HepG2 (cell line): ENCODE data around the gene PDZD7. TPM values are rescaled to one million over a fixed set of nuclear protein-coding genes. Genes with fewer than 3 reads are reported as not detected.

Experiments
- ATAC-seq: fragments of 200-7000 bp; cut with Tn5 transposase; 3 replicates; pipeline ENCODE4 v1.9.1; 2020; ENCODE audit warnings: mild to moderate bottlenecking, moderate library complexity
- BruUV-seq: library from RNA; stranded (reverse); fragments of 400-500 nt; replicated peaks from 2 replicates; lab custom pipeline; 2021; lab: Mats Ljungman, UMichigan
- CTCF ChIA-PET: fragments of 300-600 bp; formaldehyde crosslinking; extraction: SDS; loops from one replicate; lab custom pipeline; 2021; ENCODE audit warnings: low total read pairs, inconsistent platforms, low intra/inter-chr PET ratio; lab: Yijun Ruan, JAX
- POLR2A ChIA-PET: fragments of 350-600 bp; sonication (Branson Sonifier 250); formaldehyde crosslinking; loops from one replicate; lab custom pipeline; 2020; ENCODE audit warnings: antibody characterized with exemption, inconsistent platforms; lab: Yijun Ruan, JAX
- DNase-seq: peaks from one replicate; pipeline ENCODE4 v3.0.0-alpha.2; 2015; ENCODE audit warnings: low spot score
- FAIRE-seq: peaks from 3 replicates; lab custom pipeline; 2011; peaks lifted over from hg19 to GRCh38; lab: Jason Lieb, UNC
- H2AFZ ChIP-seq: one replicate; pipeline ENCODE4 v1.6.1; 2011; ENCODE audit warnings: low read length, inconsistent platforms
- H3K27ac ChIP-seq: fragments of 300-600 bp; 3 replicates; pipeline ENCODE4 v1.8.0; 2011; ENCODE audit warnings: mixed run types, mild to moderate bottlenecking, mixed read lengths, low read length, inconsistent platforms; ENCODE audit not compliant: insufficient read depth; ENCODE audit errors: extremely low read length
- H3K27me3 ChIP-seq, 2 experiments: fragments of 200-600 bp in 1 of 2; 2 replicates in 1 of 2; 3 replicates in 1 of 2; pipeline versions ENCODE4 v1.6.0 to v1.8.0; 2011; ENCODE audit warnings: low read length in 2 of 2, mild to moderate bottlenecking in 2 of 2, moderate library complexity in 2 of 2, inconsistent platforms in 1 of 2; ENCODE audit not compliant: insufficient read depth in 2 of 2, control insufficient read depth in 1 of 2
- H3K36me3 ChIP-seq, 2 experiments: fragments of 200-600 bp in 1 of 2; replicated peaks in 1 of 2; 2 replicates in 1 of 2; 3 replicates in 1 of 2; pipeline versions ENCODE4 v1.5.1 to v1.8.0; 2011; ENCODE audit warnings: low read length in 2 of 2, inconsistent platforms in 1 of 2; ENCODE audit not compliant: insufficient read depth in 2 of 2, control insufficient read depth in 1 of 2
- H3K4me1 ChIP-seq: 2 replicates; pipeline ENCODE4 v1.5.1; 2012; ENCODE audit warnings: low read length, inconsistent platforms; ENCODE audit not compliant: insufficient read depth
- H3K4me2 ChIP-seq: 2 replicates; pipeline ENCODE4 v1.6.0; 2011; ENCODE audit warnings: low read depth, low read length, inconsistent platforms
- H3K4me3 ChIP-seq, 3 experiments: fragments of 200-600 bp in 1 of 3; sonication (generic), shearing (Covaris generic) in 1 of 3; replicated peaks in 1 of 3; 2 replicates each; pipeline ENCODE4 v1.5.1; 2011 to 2016; ENCODE audit warnings: low read length in 3 of 3, inconsistent platforms in 2 of 3, low read depth in 2 of 3, mild to moderate bottlenecking in 2 of 3, control low read depth in 1 of 3, mixed read lengths in 1 of 3; ENCODE audit not compliant: insufficient read depth in 1 of 3
- H3K79me2 ChIP-seq: one replicate; pipeline ENCODE4 v1.6.1; 2011; ENCODE audit warnings: low read length, inconsistent platforms; ENCODE audit not compliant: insufficient read depth
- H3K9ac ChIP-seq: 2 replicates; pipeline ENCODE4 v1.6.0; 2011; ENCODE audit warnings: mild to moderate bottlenecking, low read depth, low read length, inconsistent platforms; ENCODE audit not compliant: insufficient read depth
- H3K9me3 ChIP-seq: 2 replicates; pipeline ENCODE4 v1.5.1; 2012; ENCODE audit warnings: mild to moderate bottlenecking, low read length
- H4K20me1 ChIP-seq: 2 replicates; pipeline ENCODE4 v1.6.0; 2011; ENCODE audit warnings: inconsistent platforms, mild to moderate bottlenecking, low read length, moderate library complexity; ENCODE audit not compliant: insufficient read depth
- ATF7 ChIP-seq, 2 experiments: fragments of 450-650 bp in 1 of 2; sonication (generic) in 1 of 2; formaldehyde crosslinking in 1 of 2; IDR thresholded peaks; 2 replicates each; pipeline versions ENCODE4 v1.4.0 to v1.6.1; 2016 to 2020; ENCODE audit warnings: antibody characterized with exemption in 1 of 2, mild to moderate bottlenecking in 1 of 2, missing genetic modification reagents in 1 of 2
- MAFG ChIP-seq: sonication (generic); formaldehyde crosslinking; IDR thresholded peaks from 2 replicates; pipeline ENCODE4 v1.5.1; 2020; ENCODE audit warnings: mild to moderate bottlenecking, missing genetic modification reagents
- NR2C2 ChIP-seq: sonication (generic); formaldehyde crosslinking; IDR thresholded peaks from 2 replicates; pipeline ENCODE4 v1.4.0; 2020; ENCODE audit warnings: missing genetic modification reagents, mild to moderate bottlenecking, moderate library complexity, borderline replicate concordance
- SMAD3 ChIP-seq: sonication (generic); formaldehyde crosslinking; IDR thresholded peaks from 2 replicates; pipeline ENCODE4 v1.4.0; 2020; ENCODE audit warnings: missing genetic modification reagents
- TBP ChIP-seq: sonication (generic); formaldehyde crosslinking; IDR thresholded peaks from 2 replicates; pipeline ENCODE4 v1.5.0; 2020; ENCODE audit warnings: missing genetic modification reagents
- TMF1 ChIP-seq: sonication (generic); formaldehyde crosslinking; IDR thresholded peaks from 2 replicates; pipeline ENCODE4 v1.8.1; 2022; ENCODE audit warnings: low read depth, missing genetic modification reagents
- ZFP37 ChIP-seq: sonication (generic); formaldehyde crosslinking; IDR thresholded peaks from 2 replicates; pipeline ENCODE4 v1.4.0; 2020; ENCODE audit warnings: missing genetic modification reagents, borderline replicate concordance
- ZFYVE20 ChIP-seq: sonication (generic); formaldehyde crosslinking; IDR thresholded peaks from 2 replicates; pipeline ENCODE4 v1.8.0; 2023; ENCODE audit warnings: low read depth, mild to moderate bottlenecking, moderate library complexity, missing genetic modification reagents, borderline replicate concordance
- ZNF138 ChIP-seq: sonication (generic); formaldehyde crosslinking; IDR thresholded peaks from 2 replicates; pipeline ENCODE4 v1.5.0; 2020; ENCODE audit warnings: mild to moderate bottlenecking, low read depth, missing genetic modification reagents
- ZNF556 ChIP-seq: sonication (generic); formaldehyde crosslinking; IDR thresholded peaks from 2 replicates; pipeline ENCODE4 v1.4.0; 2020; ENCODE audit warnings: mild to moderate bottlenecking, missing genetic modification reagents, borderline replicate concordance
- ZNF780A ChIP-seq: sonication (generic); formaldehyde crosslinking; IDR thresholded peaks from 2 replicates; pipeline ENCODE4 v1.8.0; 2022; ENCODE audit warnings: mild to moderate bottlenecking, missing genetic modification reagents, moderate library complexity
- ZNF841 ChIP-seq: sonication (generic); formaldehyde crosslinking; IDR thresholded peaks from 2 replicates; pipeline ENCODE4 v1.8.1; 2023; ENCODE audit warnings: missing genetic modification reagents, borderline replicate concordance
- WGBS: methylation state at CpG from one replicate; pipeline ENCODE4 v1.1.6; 2017; ENCODE audit warnings: low lambda C conversion rate; 5-methylcytosine and 5-hydroxymethylcytosine counted together
- in situ Hi-C: cut with HindIII; loops from 2 replicates; pipeline ENCODE4 v1.10.0; 2017; ENCODE audit warnings: low pct_unique_long_range_greater_than_20kb; ENCODE audit not compliant: extremely low pct_ligation_motif_present
- intact Hi-C: fragments of 100-400 bp; cut with micrococcal nuclease; formaldehyde crosslinking; loops from one replicate; pipeline ENCODE4 v1.10.0; 2022; ENCODE audit not compliant: unreplicated experiment
- polyA plus RNA-seq, 8 experiments: library from polyadenylated mRNA; depleted of rRNA in 3 of 8; stranded (reverse) in 7 of 8; unstranded in 1 of 8; fragments of >200 nt; fragmentation: Illumina TruSeq in 4 of 8; extraction: Trizol in 4 of 8; gene quantifications; 2 replicates each; pipeline versions ENCODE4 v1.2.1 to v1.2.3, GENCODE V29; 2011 to 2016; ENCODE audit warnings: low read depth in 4 of 8, missing spikeins in 1 of 8, mixed read lengths in 1 of 8; ENCODE audit not compliant: insufficient read depth in 1 of 8
- total RNA-seq, 5 experiments: library from RNA; depleted of rRNA; stranded (reverse); fragments of >200 nt; fragmentation: Illumina TruSeq; extraction: Trizol; gene quantifications; 2 replicates each; pipeline ENCODE4 v1.2.3, GENCODE V29; 2016; ENCODE audit warnings: low read depth in 1 of 5
- TF ChIP-seq, protein P1 (sequence below): sonication (generic); formaldehyde crosslinking; IDR thresholded peaks from 2 replicates; pipeline ENCODE4 v1.4.0; 2020; ENCODE audit warnings: missing genetic modification reagents
- TF ChIP-seq, protein P2 (sequence below): sonication (generic); formaldehyde crosslinking; IDR thresholded peaks from 2 replicates; pipeline ENCODE4 v1.4.0; 2020; ENCODE audit warnings: missing genetic modification reagents, mild to moderate bottlenecking, borderline replicate concordance
- TF ChIP-seq, protein P3 (sequence below): IDR thresholded peaks from 2 replicates; pipeline ENCODE4 v1.6.1; 2016; ENCODE audit warnings: control low read depth
- TF ChIP-seq, protein P4 (sequence below): sonication (generic); formaldehyde crosslinking; IDR thresholded peaks from 2 replicates; pipeline ENCODE4 v1.4.0; 2020; ENCODE audit warnings: missing genetic modification reagents

Gene PDZD7
- total and polyA plus RNA-seq, 2 of the 13 experiments (the other 11 are each of a cell fraction or from before 2014, with no cell fraction given), result 0.58 to 0.73 TPM

DNA sequence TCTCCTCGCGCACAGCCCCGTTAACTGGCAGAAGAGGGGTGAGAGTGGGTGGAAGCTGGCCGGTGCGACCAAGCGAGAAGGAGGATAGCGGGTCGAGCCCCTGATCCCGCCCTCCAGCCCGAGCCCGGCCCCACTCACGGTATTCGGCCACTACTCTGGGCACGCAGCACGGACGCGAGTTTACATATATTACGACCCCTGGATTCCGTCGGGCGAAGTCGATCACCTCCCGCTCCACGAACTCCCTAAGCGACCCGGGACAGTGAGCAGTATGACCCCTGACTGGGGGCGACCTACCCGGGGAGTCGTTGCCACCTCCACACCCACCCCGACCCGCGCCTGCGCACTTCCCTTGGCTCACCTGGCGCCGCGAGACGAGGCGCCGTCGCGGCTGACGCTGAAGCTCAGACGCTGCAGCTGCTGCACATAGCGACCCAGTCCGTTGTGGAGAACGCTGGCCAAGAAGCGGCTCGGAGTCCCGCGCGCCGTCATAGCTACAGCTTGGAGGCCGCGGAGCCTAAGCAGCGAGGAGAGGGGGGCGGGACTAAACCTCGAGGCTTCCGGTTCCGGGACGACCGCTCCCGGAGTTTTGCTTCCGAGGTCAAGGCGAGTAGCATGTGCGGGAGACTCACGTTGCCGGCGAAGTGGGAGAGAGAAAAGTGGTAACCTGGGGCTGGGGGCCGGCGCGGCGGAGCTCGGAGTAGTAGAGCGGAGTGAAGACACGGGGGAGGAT lies 43.8 kb downstream of the PDZD7 start, which contains the start of the genes MRPL43 and TWNK:
TSS of gene MRPL43 (minus strand) at position 546 of the 733 bp plus-strand sequence. CDS start at position 492, 54 bp downstream.
TSS of gene TWNK (plus strand) at position 592 of the 733 bp plus-strand sequence. CDS start 668 bp downstream, outside the sequence.
- Histone ChIP-seq H3K9ac (peak within 1 kb of the TSS; percentile 83), H3K4me2 (peak within 1 kb of the TSS; percentile 97), H4K20me1 (no peaks in the 10 kb centered on the region), H3K9me3 (no peaks in the 10 kb centered on the region), H3K36me3 (peaks cover 15 to 56% of the 10 kb centered on the region in 2 experiments), H3K79me2 (peaks cover 50% of the 10 kb centered on the region), H3K4me3 (peak within 1 kb of the TSS; percentile 77 to 96 (median 91)), H3K4me1 (peaks cover 53% of the 10 kb centered on the region), H3K27ac (peak within 1 kb of the TSS; percentile 83), H2AFZ (no peak within 1 kb of the TSS), H3K27me3 (no peaks in the 10 kb centered on the region; a peak in 1 of 5 replicates)
- FAIRE-seq (peak; percentile 56), ATAC-seq (peak; percentile 73), DNase-seq (peak; percentile 72)
- CTCF ChIA-PET, result no interaction called here
- in situ Hi-C loops (no loop called here), intact Hi-C loops (loop anchor here (1.0 kb wide), 1 partner anchor 16 kb away; no protein-coding TSS in a partner anchor)
- WGBS, result 1% methylated on average over 34 of the region's 75 CpGs
- BruUV-seq, result no TSS peak
- POLR2A ChIA-PET, result interaction anchor here (0.7 to 23.0 kb wide), 6 partner anchors 11 to 74 kb away, joined by 3 to 277 read pairs (median 3); partner anchors contain the start of genes LZTS2 and SEMA4G
- TF ChIP-seq ZNF556 (CRISPR knock-in tag), result no peak
- TF ChIP-seq, protein P1, sequence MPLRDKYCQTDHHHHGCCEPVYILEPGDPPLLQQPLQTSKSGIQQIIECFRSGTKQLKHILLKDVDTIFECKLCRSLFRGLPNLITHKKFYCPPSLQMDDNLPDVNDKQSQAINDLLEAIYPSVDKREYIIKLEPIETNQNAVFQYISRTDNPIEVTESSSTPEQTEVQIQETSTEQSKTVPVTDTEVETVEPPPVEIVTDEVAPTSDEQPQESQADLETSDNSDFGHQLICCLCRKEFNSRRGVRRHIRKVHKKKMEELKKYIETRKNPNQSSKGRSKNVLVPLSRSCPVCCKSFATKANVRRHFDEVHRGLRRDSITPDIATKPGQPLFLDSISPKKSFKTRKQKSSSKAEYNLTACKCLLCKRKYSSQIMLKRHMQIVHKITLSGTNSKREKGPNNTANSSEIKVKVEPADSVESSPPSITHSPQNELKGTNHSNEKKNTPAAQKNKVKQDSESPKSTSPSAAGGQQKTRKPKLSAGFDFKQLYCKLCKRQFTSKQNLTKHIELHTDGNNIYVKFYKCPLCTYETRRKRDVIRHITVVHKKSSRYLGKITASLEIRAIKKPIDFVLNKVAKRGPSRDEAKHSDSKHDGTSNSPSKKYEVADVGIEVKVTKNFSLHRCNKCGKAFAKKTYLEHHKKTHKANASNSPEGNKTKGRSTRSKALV, result no peak
- peak; percentile 74; the same call in 1 of the 2 replicates for TF ChIP-seq ZNF841 (CRISPR knock-in tag)
- TF ChIP-seq, protein P2, sequence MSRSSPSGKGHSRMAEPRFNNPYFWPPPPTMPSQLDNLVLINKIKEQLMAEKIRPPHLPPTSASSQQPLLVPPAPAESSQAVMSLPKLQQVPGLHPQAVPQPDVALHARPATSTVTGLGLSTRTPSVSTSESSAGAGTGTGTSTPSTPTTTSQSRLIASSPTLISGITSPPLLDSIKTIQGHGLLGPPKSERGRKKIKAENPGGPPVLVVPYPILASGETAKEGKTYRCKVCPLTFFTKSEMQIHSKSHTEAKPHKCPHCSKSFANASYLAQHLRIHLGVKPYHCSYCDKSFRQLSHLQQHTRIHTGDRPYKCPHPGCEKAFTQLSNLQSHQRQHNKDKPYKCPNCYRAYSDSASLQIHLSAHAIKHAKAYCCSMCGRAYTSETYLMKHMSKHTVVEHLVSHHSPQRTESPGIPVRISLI (CRISPR knock-in tag), result peak; percentile 27; the same call in 1 of the 2 replicates
- TF ChIP-seq TMF1 (CRISPR knock-in tag), result peak; percentile 89; the same call in 1 of the 2 replicates
- TF ChIP-seq, protein P3, sequence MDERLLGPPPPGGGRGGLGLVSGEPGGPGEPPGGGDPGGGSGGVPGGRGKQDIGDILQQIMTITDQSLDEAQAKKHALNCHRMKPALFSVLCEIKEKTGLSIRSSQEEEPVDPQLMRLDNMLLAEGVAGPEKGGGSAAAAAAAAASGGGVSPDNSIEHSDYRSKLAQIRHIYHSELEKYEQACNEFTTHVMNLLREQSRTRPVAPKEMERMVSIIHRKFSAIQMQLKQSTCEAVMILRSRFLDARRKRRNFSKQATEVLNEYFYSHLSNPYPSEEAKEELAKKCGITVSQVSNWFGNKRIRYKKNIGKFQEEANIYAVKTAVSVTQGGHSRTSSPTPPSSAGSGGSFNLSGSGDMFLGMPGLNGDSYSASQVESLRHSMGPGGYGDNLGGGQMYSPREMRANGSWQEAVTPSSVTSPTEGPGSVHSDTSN (CRISPR knock-in tag), result no peak
- peak; percentile 82; the same call in 1 of the 2 replicates for TF ChIP-seq ZNF780A
- no peak for TF ChIP-seq ZFP37 (CRISPR knock-in tag)
- TF ChIP-seq, protein P4, sequence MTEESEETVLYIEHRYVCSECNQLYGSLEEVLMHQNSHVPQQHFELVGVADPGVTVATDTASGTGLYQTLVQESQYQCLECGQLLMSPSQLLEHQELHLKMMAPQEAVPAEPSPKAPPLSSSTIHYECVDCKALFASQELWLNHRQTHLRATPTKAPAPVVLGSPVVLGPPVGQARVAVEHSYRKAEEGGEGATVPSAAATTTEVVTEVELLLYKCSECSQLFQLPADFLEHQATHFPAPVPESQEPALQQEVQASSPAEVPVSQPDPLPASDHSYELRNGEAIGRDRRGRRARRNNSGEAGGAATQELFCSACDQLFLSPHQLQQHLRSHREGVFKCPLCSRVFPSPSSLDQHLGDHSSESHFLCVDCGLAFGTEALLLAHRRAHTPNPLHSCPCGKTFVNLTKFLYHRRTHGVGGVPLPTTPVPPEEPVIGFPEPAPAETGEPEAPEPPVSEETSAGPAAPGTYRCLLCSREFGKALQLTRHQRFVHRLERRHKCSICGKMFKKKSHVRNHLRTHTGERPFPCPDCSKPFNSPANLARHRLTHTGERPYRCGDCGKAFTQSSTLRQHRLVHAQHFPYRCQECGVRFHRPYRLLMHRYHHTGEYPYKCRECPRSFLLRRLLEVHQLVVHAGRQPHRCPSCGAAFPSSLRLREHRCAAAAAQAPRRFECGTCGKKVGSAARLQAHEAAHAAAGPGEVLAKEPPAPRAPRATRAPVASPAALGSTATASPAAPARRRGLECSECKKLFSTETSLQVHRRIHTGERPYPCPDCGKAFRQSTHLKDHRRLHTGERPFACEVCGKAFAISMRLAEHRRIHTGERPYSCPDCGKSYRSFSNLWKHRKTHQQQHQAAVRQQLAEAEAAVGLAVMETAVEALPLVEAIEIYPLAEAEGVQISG, result peak; percentile 91
- TF ChIP-seq MAFG (CRISPR knock-in tag), result no peak
- TF ChIP-seq ZNF138 (CRISPR knock-in tag), result no peak
- TF ChIP-seq TBP, result no peak
- TF ChIP-seq NR2C2 (CRISPR knock-in tag), result peak; percentile 100
- TF ChIP-seq ATF7 (IDR thresholded peaks at IDR 0.05), result no peak
- TF ChIP-seq ATF7 (CRISPR knock-in tag; IDR thresholded peaks at IDR 0.05), result peak; percentile 15; the same call in 1 of the 2 replicates
- TF ChIP-seq ZFYVE20 (CRISPR knock-in tag), result 0 out of 2 replicates have a peak, but pooled peaks have one; percentile 36
- TF ChIP-seq SMAD3, result no peak
